PC-9 (cell line): ENCODE measurements around the gene STK24. TPM values are rescaled to one million over a fixed set of nuclear protein-coding genes. Genes with fewer than 3 reads are reported as not detected.

Experiments used
- BruUV-seq: library from RNA; stranded (reverse); fragments of 400-500 nt; replicated peaks from 2 replicates; lab custom pipeline; 2021; lab: Mats Ljungman, UMichigan
- CTCF ChIA-PET: fragments of 300-600 bp; sonication (Branson Sonifier 250); formaldehyde crosslinking; loops from one replicate; lab custom pipeline; 2022; ENCODE audit warnings: antibody characterized with exemption; lab: Charles Lee
- POLR2A ChIA-PET: fragments of 300-600 bp; sonication (Branson Sonifier 250); formaldehyde crosslinking; loops from one replicate; lab custom pipeline; 2022; ENCODE audit warnings: antibody characterized with exemption; ENCODE audit not compliant: unreplicated experiment; lab: Charles Lee
- DNase-seq, 2 experiments: peaks; one replicate each; pipeline versions ENCODE4 v3.0.0 to v3.0.0-alpha.2; 2015 to 2022; ENCODE audit warnings: mixed read lengths in 1 of 2
- H2AFZ ChIP-seq: fragments of 200-600 bp; sonication (generic); 2 replicates; pipeline ENCODE4 v1.8.1; 2017; ENCODE audit warnings: antibody characterized with exemption
- H3F3A ChIP-seq: fragments of 200-600 bp; sonication (generic); 2 replicates; pipeline ENCODE4 v1.8.1; 2017; ENCODE audit warnings: antibody characterized with exemption, mild to moderate bottlenecking, low read depth; ENCODE audit not compliant: insufficient read depth
- H3K27ac ChIP-seq: fragments of 200-600 bp; sonication (generic); 2 replicates; pipeline ENCODE4 v1.6.1; 2016; ENCODE audit warnings: mixed run types
- H3K27me3 ChIP-seq: fragments of 200-600 bp; sonication (generic); 2 replicates; pipeline ENCODE4 v1.6.1; 2016; ENCODE audit warnings: low read depth, mixed run types; ENCODE audit not compliant: insufficient read depth
- H3K36me3 ChIP-seq: fragments of 200-600 bp; sonication (generic); 2 replicates; pipeline ENCODE4 v1.6.1; 2016; ENCODE audit warnings: low read depth, mixed run types
- H3K4me1 ChIP-seq: fragments of 200-600 bp; sonication (generic); replicated peaks from 2 replicates; pipeline ENCODE4 v1.6.1; 2016; ENCODE audit warnings: mixed run types; ENCODE audit not compliant: insufficient read depth
- H3K4me2 ChIP-seq: fragments of 200-600 bp; sonication (generic); 2 replicates; pipeline ENCODE4 v1.6.1; 2017; ENCODE audit warnings: mixed run types
- H3K4me3 ChIP-seq: fragments of 200-600 bp; sonication (generic); 2 replicates; pipeline ENCODE4 v1.6.1; 2016; ENCODE audit warnings: mixed run types
- H3K79me2 ChIP-seq: fragments of 200-600 bp; sonication (generic); 2 replicates; pipeline ENCODE4 v1.6.1; 2017; ENCODE audit warnings: low read depth, mixed run types
- H3K9me2 ChIP-seq: fragments of 200-600 bp; sonication (generic); 2 replicates; pipeline ENCODE4 v1.8.1; 2017; ENCODE audit warnings: mild to moderate bottlenecking; ENCODE audit not compliant: insufficient read depth
- H3K9me3 ChIP-seq: fragments of 200-600 bp; sonication (generic); 2 replicates; pipeline ENCODE4 v1.8.1; 2016; ENCODE audit warnings: low read depth; ENCODE audit not compliant: insufficient read depth
- H4K20me1 ChIP-seq: fragments of 200-600 bp; sonication (generic); 2 replicates; pipeline ENCODE4 v1.8.1; 2017; ENCODE audit not compliant: insufficient read depth
- CTCF ChIP-seq: fragments of 200-600 bp; sonication (generic); conservative IDR thresholded peaks from 2 replicates; pipeline ENCODE4 v1.6.1; 2017; ENCODE audit warnings: mixed run types, antibody characterized with exemption, mild to moderate bottlenecking, moderate library complexity
- EZH2 ChIP-seq: fragments of 200-600 bp; sonication (generic); IDR thresholded peaks from 2 replicates; pipeline ENCODE4 v1.8.0; 2017; ENCODE audit warnings: antibody characterized with exemption, low read depth
- intact Hi-C: fragments of 100-400 bp; cut with micrococcal nuclease; formaldehyde crosslinking; loops from one replicate; pipeline ENCODE4 v1.10.0; 2022; ENCODE audit not compliant: unreplicated experiment
- total RNA-seq: library from RNA; stranded (reverse); gene quantifications from 2 replicates; pipeline ENCODE4 v1.2.3, GENCODE V29; 2021

STK24 gene
- total RNA-seq, 1 experiment from 2014 or later, result 134 TPM

- Histone ChIP-seq H2AFZ (no peak overlapping the region), H3K27me3 (no peaks in the 10 kb centered on the region), H3K79me2 (peaks cover 100% of the 10 kb centered on the region), H3K27ac (no peak overlapping the region), H3K4me2 (no peak overlapping the region), H3K36me3 (peaks cover 19% of the 10 kb centered on the region; the same call in 1 of the 2 replicates), H3K4me3 (no peak overlapping the region), H4K20me1 (peaks cover 90% of the 10 kb centered on the region), H3K4me1 (peaks cover 52% of the 10 kb centered on the region), H3K9me3 (no peaks in the 10 kb centered on the region), H3K9me2 (no peaks in the 10 kb centered on the region), H3F3A (peaks cover 49% of the 10 kb centered on the region)
- intact Hi-C loops, result no loop called here
- ChIA-PET POLR2A (no interaction called here), CTCF (no interaction called here)
- no peak for TF ChIP-seq EZH2
- no peak for TF ChIP-seq CTCF
- DNase-seq, result no peak
- no TSS peak for BruUV-seq
Observed at GRCh38 chr13:98567140-98567539, 9.8 kb downstream of the STK24 start.

GRCh38 chr13:98565726-98566565, 11.0 kb downstream of the STK24 start:
- Histone ChIP-seq H3K27me3 (no peaks in the 10 kb centered on the region), H3K4me1 (peaks cover 41% of the 10 kb centered on the region), H3K36me3 (peaks cover 21% of the 10 kb centered on the region; the same call in 1 of the 2 replicates), H3F3A (peaks cover 37% of the 10 kb centered on the region), H3K9me3 (no peaks in the 10 kb centered on the region), H3K4me2 (peak overlapping the region; percentile 3; the same call in 1 of the 2 replicates), H3K27ac (no peak overlapping the region; the same call in 1 of the 2 replicates), H2AFZ (no peak overlapping the region), H3K79me2 (peaks cover 100% of the 10 kb centered on the region), H4K20me1 (peaks cover 92% of the 10 kb centered on the region), H3K9me2 (no peaks in the 10 kb centered on the region), H3K4me3 (no peak overlapping the region)
- DNase-seq, result peak in 1 of 2 experiments; percentile 10
- ChIA-PET CTCF (interaction anchor here (0.6 kb wide), 1 partner anchor 428 kb away, joined by 3 read pairs; no protein-coding TSS in a partner anchor), POLR2A (no interaction called here)
- intact Hi-C loops, result no loop called here
- no TSS peak for BruUV-seq
- TF ChIP-seq EZH2 (no peak), CTCF (no peak)

GRCh38 chr13:98564204-98564603, 12.7 kb downstream of the STK24 start:
- Histone ChIP-seq H3K4me2 (no peak overlapping the region), H3F3A (peaks cover 33% of the 10 kb centered on the region; the same call in 1 of the 2 replicates), H3K4me1 (peaks cover 25% of the 10 kb centered on the region), H3K27ac (no peak overlapping the region), H3K4me3 (no peak overlapping the region), H4K20me1 (peaks cover 98% of the 10 kb centered on the region), H3K27me3 (no peaks in the 10 kb centered on the region), H3K9me3 (no peaks in the 10 kb centered on the region), H3K9me2 (no peaks in the 10 kb centered on the region), H3K79me2 (peaks cover 100% of the 10 kb centered on the region), H2AFZ (no peak overlapping the region), H3K36me3 (peaks cover 21% of the 10 kb centered on the region; the same call in 1 of the 2 replicates)
- ChIA-PET POLR2A (no interaction called here), CTCF (interaction anchor here (0.5 kb wide), 1 partner anchor 720 kb away, joined by 8 read pairs; no protein-coding TSS in a partner anchor)
- intact Hi-C loops, result no loop called here
- no peak for DNase-seq
- TF ChIP-seq CTCF (no peak), EZH2 (no peak)
- BruUV-seq, result no TSS peak
